ACC112 (cell line): ENCODE results near the gene KIF20B.

ENCODE experiments used
- H2AFZ ChIP-seq: fragments of 200-600 bp; sonication (generic); one replicate; pipeline ENCODE4 v1.6.0; 2017; ENCODE audit warnings: antibody characterized with exemption, low read length; ENCODE audit not compliant: unreplicated experiment
- H3K27ac ChIP-seq: fragments of 200-600 bp; sonication (generic); 2 replicates; pipeline ENCODE4 v1.5.1; 2014; ENCODE audit warnings: low read depth, mild to moderate bottlenecking, antibody characterized with exemption, low read length, moderate library complexity
- H3K27me3 ChIP-seq: fragments of 200-600 bp; sonication (generic); 2 replicates; pipeline ENCODE4 v1.6.1; 2014; ENCODE audit warnings: mild to moderate bottlenecking, antibody characterized with exemption, low read length, moderate library complexity, mixed read lengths; ENCODE audit not compliant: insufficient read depth
- H3K36me3 ChIP-seq: fragments of 200-600 bp; sonication (generic); 2 replicates; pipeline ENCODE4 v1.6.1; 2016; ENCODE audit warnings: mild to moderate bottlenecking, antibody characterized with exemption, low read length, moderate library complexity, mixed read lengths; ENCODE audit not compliant: insufficient read depth
- H3K4me1 ChIP-seq: fragments of 200-600 bp; sonication (generic); one replicate; pipeline ENCODE4 v1.6.1; 2016; ENCODE audit warnings: low read length, mixed read lengths; ENCODE audit not compliant: insufficient read depth, unreplicated experiment, control insufficient read depth
- H3K4me3 ChIP-seq: fragments of 200-600 bp; sonication (generic); 2 replicates; pipeline ENCODE4 v1.5.1; 2014; ENCODE audit warnings: mild to moderate bottlenecking, low read depth, low read length
- H3K79me2 ChIP-seq: fragments of 200-600 bp; sonication (generic); one replicate; pipeline ENCODE4 v1.6.0; 2016; ENCODE audit warnings: low read length; ENCODE audit not compliant: control insufficient read depth, unreplicated experiment, insufficient read depth

The KIF20B gene

DNA sequence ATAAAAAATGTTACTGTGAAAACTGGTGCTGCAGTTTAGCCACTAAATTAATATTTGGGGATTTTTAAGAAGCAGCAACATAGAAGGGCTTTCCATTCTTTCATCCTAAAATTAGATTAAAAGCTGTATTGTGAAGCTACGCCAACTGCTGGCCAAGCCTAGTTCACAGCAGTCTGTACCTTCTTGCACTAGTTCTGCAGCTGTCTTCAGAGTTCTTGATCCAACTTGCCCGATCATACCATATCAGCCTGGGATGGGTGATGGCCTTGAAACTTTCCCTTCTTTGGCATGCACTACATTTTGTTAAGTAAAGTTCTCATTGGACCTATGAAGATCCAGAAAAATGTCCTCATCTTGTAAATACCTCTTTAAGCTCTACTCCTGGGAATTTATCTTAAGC, 36.1 kb upstream of the KIF20B start:
- Histone ChIP-seq H3K27ac (no peak overlapping the region), H3K4me3 (no peak overlapping the region), H3K36me3 (no peaks in the 10 kb centered on the region), H3K27me3 (no peaks in the 10 kb centered on the region), H3K79me2 (no peaks in the 10 kb centered on the region), H2AFZ (no peak overlapping the region), H3K4me1 (no peaks in the 10 kb centered on the region)

DNA sequence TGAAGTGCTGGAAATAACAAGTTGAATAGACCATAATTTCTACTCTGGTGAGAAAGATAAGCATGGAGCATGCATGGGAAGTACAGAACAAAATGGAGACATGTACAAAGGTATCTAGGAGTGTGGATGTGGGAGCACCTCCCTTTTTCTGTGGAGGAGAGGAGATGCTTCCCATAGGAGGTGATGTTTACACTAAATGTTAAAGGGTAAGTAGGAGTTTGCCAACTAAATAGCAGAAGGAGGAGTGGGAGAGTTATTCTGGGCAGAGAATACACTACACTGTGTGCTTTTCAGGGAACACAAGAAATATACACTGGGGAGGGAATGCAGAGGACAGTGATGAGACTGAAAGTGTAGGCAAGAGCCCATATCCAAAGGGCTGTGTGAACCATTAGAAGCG, 35.3 kb upstream of the KIF20B start:
- Histone ChIP-seq H3K4me3 (no peak overlapping the region), H3K27me3 (no peaks in the 10 kb centered on the region), H3K79me2 (no peaks in the 10 kb centered on the region), H2AFZ (no peak overlapping the region), H3K27ac (no peak overlapping the region), H3K4me1 (no peaks in the 10 kb centered on the region), H3K36me3 (no peaks in the 10 kb centered on the region)

DNA sequence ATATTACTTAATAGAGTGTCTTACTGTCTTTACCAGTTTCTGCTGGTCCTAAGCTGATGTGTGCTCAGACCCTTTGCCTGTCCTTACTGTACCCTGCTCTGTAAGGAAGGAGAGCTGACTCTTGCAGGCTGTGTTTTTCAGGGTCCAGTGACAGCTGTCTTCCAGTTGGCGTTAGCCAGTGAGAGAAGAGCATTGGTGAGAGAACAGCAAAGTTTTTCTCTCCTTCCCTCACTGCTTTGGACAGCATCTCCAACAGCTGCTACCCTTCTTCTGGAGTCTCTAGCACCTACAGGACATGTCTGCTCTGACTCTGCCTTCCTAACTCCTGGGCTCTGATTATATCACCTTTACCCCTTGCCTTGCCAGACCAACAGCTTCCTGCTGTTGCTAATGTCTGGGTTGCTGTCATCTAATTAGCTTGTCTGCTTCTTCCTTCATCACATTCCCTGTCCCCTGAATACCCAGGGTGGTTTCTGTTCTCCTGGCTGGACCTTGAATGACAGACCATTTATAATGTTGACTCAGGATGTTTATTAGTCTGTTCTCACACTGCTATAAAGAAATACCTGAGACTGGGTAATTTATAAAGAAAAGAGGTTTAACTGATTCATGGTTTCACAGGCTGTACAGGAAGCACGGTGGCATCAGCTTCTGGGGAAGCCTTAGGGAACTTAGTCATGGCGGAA, 32.9 kb upstream of the KIF20B start:
- Histone ChIP-seq H3K79me2 (no peaks in the 10 kb centered on the region), H3K27me3 (no peaks in the 10 kb centered on the region), H3K4me1 (no peaks in the 10 kb centered on the region), H3K27ac (no peak overlapping the region), H3K36me3 (no peaks in the 10 kb centered on the region), H3K4me3 (no peak overlapping the region), H2AFZ (no peak overlapping the region)

- H2AFZ ChIP-seq: no peak overlapping the region
- H3K36me3 ChIP-seq: no peaks in the 10 kb centered on the region
- H3K4me1 ChIP-seq: no peaks in the 10 kb centered on the region
- no peaks in the 10 kb centered on the region for H3K27me3 ChIP-seq
- no peak overlapping the region for H3K27ac ChIP-seq
- no peaks in the 10 kb centered on the region for H3K79me2 ChIP-seq
- H3K4me3 ChIP-seq: no peak overlapping the region
Observed at GRCh38 chr10:89669985-89670384, 31.4 kb upstream of the KIF20B start.

DNA sequence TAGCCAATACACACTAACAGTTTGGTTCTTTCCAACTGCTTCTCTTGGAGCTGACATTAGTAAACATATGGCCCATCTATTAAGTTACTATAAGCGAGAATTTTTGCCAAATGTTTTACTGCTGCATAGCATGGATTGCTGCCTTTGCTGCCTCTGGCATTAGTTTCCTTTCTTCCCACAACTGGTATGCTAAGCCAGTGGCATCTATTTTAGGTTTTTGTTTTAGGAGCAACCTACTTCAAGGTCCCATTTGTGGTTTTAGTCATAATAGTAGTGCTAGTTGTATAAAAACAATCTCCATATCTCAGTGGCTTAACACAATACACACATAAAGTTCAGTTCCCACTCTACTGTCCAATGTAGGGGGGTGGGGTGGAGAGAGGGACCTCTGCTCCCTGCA, 30.5 kb upstream of the KIF20B start:
- Histone ChIP-seq H3K27me3 (no peaks in the 10 kb centered on the region), H3K27ac (no peak overlapping the region), H3K79me2 (no peaks in the 10 kb centered on the region), H2AFZ (no peak overlapping the region), H3K4me1 (no peaks in the 10 kb centered on the region), H3K4me3 (no peak overlapping the region), H3K36me3 (no peaks in the 10 kb centered on the region)

- H3K79me2 ChIP-seq: no peaks in the 10 kb centered on the region
- no peak overlapping the region for H3K27ac ChIP-seq
- no peaks in the 10 kb centered on the region for H3K36me3 ChIP-seq
- H2AFZ ChIP-seq: no peak overlapping the region
- H3K27me3 ChIP-seq: no peaks in the 10 kb centered on the region
- H3K4me1 ChIP-seq: no peaks in the 10 kb centered on the region
- no peak overlapping the region for H3K4me3 ChIP-seq
Observed at GRCh38 chr10:89677341-89677740, 24.0 kb upstream of the KIF20B start.

- H3K27me3 ChIP-seq: no peaks in the 10 kb centered on the region
- no peaks in the 10 kb centered on the region for H3K79me2 ChIP-seq
- no peaks in the 10 kb centered on the region for H3K4me1 ChIP-seq
- no peaks in the 10 kb centered on the region for H3K36me3 ChIP-seq
- no peak overlapping the region for H3K27ac ChIP-seq
- H3K4me3 ChIP-seq: no peak overlapping the region
- H2AFZ ChIP-seq: no peak overlapping the region
Observed at GRCh38 chr10:89679986-89680385, 21.4 kb upstream of the KIF20B start.

- no peaks in the 10 kb centered on the region for H3K36me3 ChIP-seq
- H3K27ac ChIP-seq: no peak overlapping the region
- H2AFZ ChIP-seq: no peak overlapping the region
- H3K4me3 ChIP-seq: no peak overlapping the region
- H3K4me1 ChIP-seq: no peaks in the 10 kb centered on the region
- H3K27me3 ChIP-seq: no peaks in the 10 kb centered on the region
- H3K79me2 ChIP-seq: no peaks in the 10 kb centered on the region
Observed at GRCh38 chr10:89683883-89684282, 17.5 kb upstream of the KIF20B start.

GRCh38 chr10:89684604-89685003, 16.8 kb upstream of the KIF20B start:
- Histone ChIP-seq H2AFZ (no peak overlapping the region), H3K36me3 (no peaks in the 10 kb centered on the region), H3K27me3 (no peaks in the 10 kb centered on the region), H3K4me3 (no peak overlapping the region), H3K79me2 (no peaks in the 10 kb centered on the region), H3K4me1 (no peaks in the 10 kb centered on the region), H3K27ac (no peak overlapping the region)

DNA sequence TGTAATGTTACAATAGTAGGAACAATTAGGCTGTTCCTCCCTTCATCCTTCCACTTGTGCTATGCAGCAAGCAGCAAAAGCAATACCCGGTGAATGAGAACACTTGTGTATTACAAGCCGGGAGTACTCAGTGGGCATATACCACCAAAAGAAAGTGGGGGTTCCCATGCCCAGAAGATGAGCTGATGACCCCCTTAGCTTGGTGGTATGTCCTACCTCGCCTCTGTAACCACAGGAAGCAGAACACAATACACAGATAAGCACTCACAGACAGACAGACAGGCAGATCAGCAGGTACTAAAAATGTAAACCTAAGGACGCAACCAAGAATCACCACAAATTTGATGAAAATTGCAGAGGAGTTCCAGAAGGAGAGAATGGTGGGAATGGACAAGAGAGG, 15.5 kb upstream of the KIF20B start:
- no peak overlapping the region for H2AFZ ChIP-seq
- H3K36me3 ChIP-seq: no peaks in the 10 kb centered on the region
- no peaks in the 10 kb centered on the region for H3K27me3 ChIP-seq
- H3K27ac ChIP-seq: no peak overlapping the region
- no peaks in the 10 kb centered on the region for H3K79me2 ChIP-seq
- no peak overlapping the region for H3K4me3 ChIP-seq
- no peaks in the 10 kb centered on the region for H3K4me1 ChIP-seq

- no peaks in the 10 kb centered on the region for H3K36me3 ChIP-seq
- H3K27ac ChIP-seq: no peak overlapping the region
- H2AFZ ChIP-seq: no peak overlapping the region
- no peaks in the 10 kb centered on the region for H3K27me3 ChIP-seq
- H3K4me1 ChIP-seq: no peaks in the 10 kb centered on the region
- H3K4me3 ChIP-seq: no peak overlapping the region
- H3K79me2 ChIP-seq: no peaks in the 10 kb centered on the region
Observed at GRCh38 chr10:89690027-89690426, 11.4 kb upstream of the KIF20B start.
